Measurements from ENCODE around the gene UBQLN3.

UBQLN3 gene

DNA sequence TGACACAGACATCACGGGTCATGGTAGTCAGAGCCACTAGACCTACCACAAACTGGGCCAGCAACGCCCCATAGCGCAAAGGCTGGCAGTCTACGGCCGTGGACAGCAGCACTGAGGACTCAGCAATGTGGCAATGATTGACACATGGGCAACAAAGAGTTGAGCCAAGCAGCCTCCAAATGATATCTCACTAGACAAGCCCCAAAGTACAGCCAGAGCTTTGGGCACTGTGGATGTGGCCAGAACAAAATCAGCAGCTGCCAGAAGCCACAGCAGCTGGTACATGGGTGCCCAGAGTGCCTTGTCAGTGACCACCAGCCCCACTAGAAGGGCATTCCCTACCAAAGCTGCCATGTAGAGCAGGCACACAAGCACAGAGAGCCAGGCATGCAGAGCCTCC is 18.0 kb upstream of the UBQLN3 start:
- TF ChIP-seq, protein P1, sequence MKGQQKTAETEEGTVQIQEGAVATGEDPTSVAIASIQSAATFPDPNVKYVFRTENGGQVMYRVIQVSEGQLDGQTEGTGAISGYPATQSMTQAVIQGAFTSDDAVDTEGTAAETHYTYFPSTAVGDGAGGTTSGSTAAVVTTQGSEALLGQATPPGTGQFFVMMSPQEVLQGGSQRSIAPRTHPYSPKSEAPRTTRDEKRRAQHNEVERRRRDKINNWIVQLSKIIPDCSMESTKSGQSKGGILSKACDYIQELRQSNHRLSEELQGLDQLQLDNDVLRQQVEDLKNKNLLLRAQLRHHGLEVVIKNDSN (IDR thresholded peaks at IDR 0.05): no peak
- TF ChIP-seq TAF1 (IDR thresholded peaks at IDR 0.05; ENCODE audit: low read depth) (no peak), CEBPB (IDR thresholded peaks at IDR 0.05) (no peak), EGR1 (IDR thresholded peaks at IDR 0.05) (no peak), TEAD4 (IDR thresholded peaks at IDR 0.05) (no peak), RAD21 (IDR thresholded peaks at IDR 0.05; ENCODE audit: low read depth) (no peak), NFIC (IDR thresholded peaks at IDR 0.05) (no peak), ZBTB7A (IDR thresholded peaks at IDR 0.05; ENCODE audit: low read depth) (no peak), EP300 (IDR thresholded peaks at IDR 0.05; ENCODE audit: borderline replicate concordance) (no peak), CREB1 (IDR thresholded peaks at IDR 0.05; ENCODE audit: low read depth) (no peak), YY1 (IDR thresholded peaks at IDR 0.05; ENCODE audit: low read depth) (no peak), TCF12 (IDR thresholded peaks at IDR 0.05; ENCODE audit: low read depth) (no peak), FOXM1 (IDR thresholded peaks at IDR 0.05; ENCODE audit: borderline replicate concordance, low read depth) (no peak)
- TF ChIP-seq, protein P2, sequence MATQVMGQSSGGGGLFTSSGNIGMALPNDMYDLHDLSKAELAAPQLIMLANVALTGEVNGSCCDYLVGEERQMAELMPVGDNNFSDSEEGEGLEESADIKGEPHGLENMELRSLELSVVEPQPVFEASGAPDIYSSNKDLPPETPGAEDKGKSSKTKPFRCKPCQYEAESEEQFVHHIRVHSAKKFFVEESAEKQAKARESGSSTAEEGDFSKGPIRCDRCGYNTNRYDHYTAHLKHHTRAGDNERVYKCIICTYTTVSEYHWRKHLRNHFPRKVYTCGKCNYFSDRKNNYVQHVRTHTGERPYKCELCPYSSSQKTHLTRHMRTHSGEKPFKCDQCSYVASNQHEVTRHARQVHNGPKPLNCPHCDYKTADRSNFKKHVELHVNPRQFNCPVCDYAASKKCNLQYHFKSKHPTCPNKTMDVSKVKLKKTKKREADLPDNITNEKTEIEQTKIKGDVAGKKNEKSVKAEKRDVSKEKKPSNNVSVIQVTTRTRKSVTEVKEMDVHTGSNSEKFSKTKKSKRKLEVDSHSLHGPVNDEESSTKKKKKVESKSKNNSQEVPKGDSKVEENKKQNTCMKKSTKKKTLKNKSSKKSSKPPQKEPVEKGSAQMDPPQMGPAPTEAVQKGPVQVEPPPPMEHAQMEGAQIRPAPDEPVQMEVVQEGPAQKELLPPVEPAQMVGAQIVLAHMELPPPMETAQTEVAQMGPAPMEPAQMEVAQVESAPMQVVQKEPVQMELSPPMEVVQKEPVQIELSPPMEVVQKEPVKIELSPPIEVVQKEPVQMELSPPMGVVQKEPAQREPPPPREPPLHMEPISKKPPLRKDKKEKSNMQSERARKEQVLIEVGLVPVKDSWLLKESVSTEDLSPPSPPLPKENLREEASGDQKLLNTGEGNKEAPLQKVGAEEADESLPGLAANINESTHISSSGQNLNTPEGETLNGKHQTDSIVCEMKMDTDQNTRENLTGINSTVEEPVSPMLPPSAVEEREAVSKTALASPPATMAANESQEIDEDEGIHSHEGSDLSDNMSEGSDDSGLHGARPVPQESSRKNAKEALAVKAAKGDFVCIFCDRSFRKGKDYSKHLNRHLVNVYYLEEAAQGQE (IDR thresholded peaks at IDR 0.05; ENCODE audit: low read depth): no peak
- TF ChIP-seq, protein P3, sequence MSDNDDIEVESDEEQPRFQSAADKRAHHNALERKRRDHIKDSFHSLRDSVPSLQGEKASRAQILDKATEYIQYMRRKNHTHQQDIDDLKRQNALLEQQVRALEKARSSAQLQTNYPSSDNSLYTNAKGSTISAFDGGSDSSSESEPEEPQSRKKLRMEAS (IDR thresholded peaks at IDR 0.05): no peak

DNA sequence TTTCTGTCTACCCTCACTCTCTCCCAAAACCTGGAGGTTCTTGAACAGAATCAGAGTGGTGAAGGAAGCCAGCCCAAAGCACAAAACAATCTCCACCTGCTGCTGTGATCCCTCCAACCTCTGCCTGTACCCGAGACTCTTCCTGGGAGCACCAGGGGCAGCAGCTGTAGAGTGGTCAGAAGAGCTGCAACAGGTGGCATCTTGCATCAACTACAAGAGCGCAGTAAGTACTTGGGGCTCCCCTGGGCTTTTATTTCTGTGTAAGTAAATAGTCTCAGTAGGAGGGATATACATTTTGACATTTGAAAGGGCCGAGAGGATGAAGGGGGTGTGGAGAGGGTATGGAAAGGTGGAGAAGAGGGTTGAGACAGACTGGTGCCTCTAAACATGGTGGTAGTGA is 15.0 kb upstream of the UBQLN3 start:
- no peak for TF ChIP-seq CREB1 (IDR thresholded peaks at IDR 0.05; ENCODE audit: low read depth)
- TF ChIP-seq, protein P3 (IDR thresholded peaks at IDR 0.05): no peak
- TF ChIP-seq YY1 (IDR thresholded peaks at IDR 0.05; ENCODE audit: low read depth): no peak
- TF ChIP-seq FOXM1 (IDR thresholded peaks at IDR 0.05; ENCODE audit: borderline replicate concordance, low read depth): no peak
- TF ChIP-seq, protein P2 (IDR thresholded peaks at IDR 0.05; ENCODE audit: low read depth): no peak
- TF ChIP-seq, protein P1 (IDR thresholded peaks at IDR 0.05): no peak

DNA sequence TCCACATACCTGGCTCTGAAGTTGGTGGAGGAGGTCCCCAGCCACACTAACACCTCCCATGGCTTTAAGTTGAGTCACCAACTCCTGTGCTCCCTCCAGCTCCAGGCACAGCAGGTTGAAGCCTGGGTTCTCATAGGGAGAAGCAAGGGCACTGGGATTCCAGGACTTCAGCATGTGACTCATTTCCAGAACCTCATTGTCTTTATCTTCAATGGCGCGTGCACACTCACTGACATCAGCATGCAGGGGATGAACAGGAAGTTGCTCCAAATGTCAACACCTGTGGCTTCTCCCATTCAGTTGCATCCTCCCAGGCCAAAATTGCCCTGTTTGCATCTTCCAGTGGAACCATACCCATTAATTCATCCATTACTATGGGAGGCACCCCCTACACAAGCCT is 12.6 kb upstream of the UBQLN3 start:
- no peak for TF ChIP-seq NFIC (IDR thresholded peaks at IDR 0.05)
- TF ChIP-seq, protein P2 (IDR thresholded peaks at IDR 0.05; ENCODE audit: low read depth): no peak
- no peak for TF ChIP-seq CEBPB (IDR thresholded peaks at IDR 0.05)
- TF ChIP-seq ZBTB7A (IDR thresholded peaks at IDR 0.05; ENCODE audit: low read depth): no peak
- no peak for TF ChIP-seq CREB1 (IDR thresholded peaks at IDR 0.05; ENCODE audit: low read depth)
- no peak for TF ChIP-seq TEAD4 (IDR thresholded peaks at IDR 0.05)
- TF ChIP-seq, protein P1 (IDR thresholded peaks at IDR 0.05): no peak
- TF ChIP-seq RAD21 (IDR thresholded peaks at IDR 0.05; ENCODE audit: low read depth): no peak
- no peak for TF ChIP-seq EP300 (IDR thresholded peaks at IDR 0.05; ENCODE audit: borderline replicate concordance)
- no peak for TF ChIP-seq TAF1 (IDR thresholded peaks at IDR 0.05; ENCODE audit: low read depth)
- no peak for TF ChIP-seq EGR1 (IDR thresholded peaks at IDR 0.05)
- TF ChIP-seq, protein P3 (IDR thresholded peaks at IDR 0.05): no peak
- no peak for TF ChIP-seq TCF12 (IDR thresholded peaks at IDR 0.05; ENCODE audit: low read depth)
- TF ChIP-seq FOXM1 (IDR thresholded peaks at IDR 0.05; ENCODE audit: borderline replicate concordance, low read depth): no peak

DNA sequence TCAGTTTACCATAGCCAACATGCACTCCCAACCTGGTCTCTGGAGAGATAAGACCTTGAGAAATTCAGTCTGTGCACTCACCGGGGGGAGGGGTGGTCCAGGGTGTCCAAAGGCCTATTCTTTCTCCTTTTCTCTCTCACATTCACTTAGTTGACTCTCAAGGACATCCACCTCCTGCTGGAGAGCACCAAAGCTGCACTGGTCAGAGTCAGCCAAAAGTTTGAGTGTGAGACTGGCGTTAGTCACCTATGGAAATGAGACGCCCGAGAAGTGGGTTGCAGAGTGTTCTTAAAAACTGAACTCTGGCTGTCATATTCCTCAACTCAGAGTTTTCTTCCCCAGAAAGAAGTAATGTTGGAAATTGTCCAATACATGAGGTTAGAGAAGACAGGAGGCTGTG is 11.8 kb upstream of the UBQLN3 start:
- no peak for TF ChIP-seq RAD21 (IDR thresholded peaks at IDR 0.05; ENCODE audit: low read depth)
- no peak for TF ChIP-seq CREB1 (IDR thresholded peaks at IDR 0.05; ENCODE audit: low read depth)
- TF ChIP-seq, protein P1 (IDR thresholded peaks at IDR 0.05): no peak
- TF ChIP-seq NFIC (IDR thresholded peaks at IDR 0.05): no peak
- no peak for TF ChIP-seq CEBPB (IDR thresholded peaks at IDR 0.05)
- TF ChIP-seq, protein P3 (IDR thresholded peaks at IDR 0.05): no peak
- no peak for TF ChIP-seq FOXM1 (IDR thresholded peaks at IDR 0.05; ENCODE audit: borderline replicate concordance, low read depth)
- TF ChIP-seq ZBTB7A (IDR thresholded peaks at IDR 0.05; ENCODE audit: low read depth): no peak
- TF ChIP-seq, protein P2 (IDR thresholded peaks at IDR 0.05; ENCODE audit: low read depth): no peak
- no peak for TF ChIP-seq TCF12 (IDR thresholded peaks at IDR 0.05; ENCODE audit: low read depth)
- no peak for TF ChIP-seq YY1 (IDR thresholded peaks at IDR 0.05; ENCODE audit: low read depth)
- TF ChIP-seq EGR1 (IDR thresholded peaks at IDR 0.05): no peak
- no peak for TF ChIP-seq EP300 (IDR thresholded peaks at IDR 0.05; ENCODE audit: borderline replicate concordance)
- no peak for TF ChIP-seq TAF1 (IDR thresholded peaks at IDR 0.05; ENCODE audit: low read depth)
- no peak for TF ChIP-seq TEAD4 (IDR thresholded peaks at IDR 0.05)

Measured in Ishikawa (cell line).